Measurements from ENCODE around the gene TAF3. TPM values are rescaled to one million over a fixed set of nuclear protein-coding genes. Genes with fewer than 3 reads are reported as not detected.

Gene TAF3
- total RNA-seq, 1 donor from 2014 or later, result 4.8 TPM

DNA sequence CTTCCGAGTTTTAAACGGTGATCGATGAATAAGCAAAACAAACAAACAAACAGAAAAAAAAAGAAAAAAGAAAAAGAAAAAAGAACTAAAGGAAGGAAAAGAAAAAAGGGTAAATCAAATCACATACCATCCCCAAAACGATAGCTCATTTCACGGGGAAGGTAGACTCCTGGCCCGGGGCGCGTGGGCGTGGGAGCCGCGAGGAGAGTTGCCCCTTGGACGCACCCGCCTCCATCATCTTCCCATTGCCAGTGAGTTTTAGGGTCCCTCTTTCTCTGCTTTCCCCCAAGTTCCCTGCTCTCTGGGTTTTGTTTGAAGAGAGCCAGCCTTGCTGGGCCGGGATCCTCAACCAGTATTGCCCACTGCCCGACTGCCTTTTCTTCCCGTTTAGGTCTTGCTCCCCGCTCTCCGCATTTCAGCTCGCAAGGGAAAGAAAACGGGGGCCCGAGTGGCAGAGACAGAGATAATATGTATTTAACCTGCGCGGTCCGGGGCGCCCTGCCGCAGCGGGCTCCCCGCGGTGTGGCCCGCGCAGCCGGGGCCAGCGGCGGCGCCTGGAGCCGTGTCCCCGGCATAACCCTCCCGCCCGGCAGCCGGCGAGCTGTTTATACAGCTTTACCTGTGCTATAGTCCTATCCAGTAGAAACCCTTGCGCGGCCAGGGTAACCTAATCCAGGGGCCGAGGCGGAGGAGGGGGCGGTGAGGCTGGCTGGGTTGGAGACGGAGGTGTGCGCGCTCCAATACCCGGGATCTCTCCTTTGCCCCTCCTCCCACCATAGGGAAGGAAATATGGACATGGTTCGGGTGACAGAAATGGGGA, 230.9 kb downstream of the TAF3 start:
- no peak for TF ChIP-seq CTCF (IDR thresholded peaks at IDR 0.05; ENCODE audit: insufficient read depth, low read length, poor library complexity, severe bottlenecking)
- no peak for DNase-seq (ENCODE audit: low read depth)
- Histone ChIP-seq H3K27me3 (ENCODE audit: control insufficient read depth, insufficient read depth, low read length) (peaks cover 97% of the 10 kb centered on the region), H3K4me3 (ENCODE audit: low read depth, low read length) (peak overlapping the region; percentile 31), H3K36me3 (ENCODE audit: control insufficient read depth, insufficient read depth, low read length) (no peaks in the 10 kb centered on the region)

DNA sequence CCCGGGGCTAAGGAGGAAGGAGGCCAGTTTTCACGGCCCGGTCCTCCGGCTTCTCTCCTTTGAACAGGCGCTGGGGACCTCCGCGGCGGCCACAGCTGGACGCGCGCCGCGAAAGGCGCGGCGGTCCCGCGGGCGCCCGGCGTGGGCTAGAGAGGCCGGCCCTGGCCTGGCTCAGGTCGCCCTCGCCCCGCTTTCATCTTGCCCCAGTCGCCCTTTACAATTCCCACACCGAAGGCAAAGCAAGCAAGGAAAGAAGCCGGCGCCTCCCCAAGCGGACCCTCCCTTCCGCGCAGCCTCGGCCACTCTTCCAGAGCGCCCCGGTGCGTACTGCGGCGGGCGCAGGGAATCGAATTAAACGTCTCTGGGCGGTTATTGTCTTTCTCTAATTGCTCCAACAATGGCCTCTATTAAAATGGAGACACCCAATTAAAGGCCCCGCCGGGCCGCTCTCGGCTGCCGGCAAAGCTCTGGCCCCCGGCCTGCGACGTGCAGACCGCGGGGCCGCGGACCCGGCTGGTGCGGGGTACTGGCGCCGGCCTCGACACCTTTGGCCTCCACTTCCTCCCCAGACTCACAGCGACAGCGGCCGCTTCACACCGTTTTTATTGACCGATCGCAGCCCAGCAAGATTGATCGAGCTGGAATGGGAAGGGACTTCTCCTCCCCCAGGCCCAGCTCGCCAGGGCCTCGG, 231.7 kb downstream of the TAF3 start:
- no peak for TF ChIP-seq CTCF (IDR thresholded peaks at IDR 0.05; ENCODE audit: insufficient read depth, low read length, poor library complexity, severe bottlenecking)
- H3K36me3 ChIP-seq (ENCODE audit: control insufficient read depth, insufficient read depth, low read length), result no peaks in the 10 kb centered on the region
- peak overlapping the region; percentile 31 for H3K4me3 ChIP-seq (ENCODE audit: low read depth, low read length)
- peaks cover 95% of the 10 kb centered on the region for H3K27me3 ChIP-seq (ENCODE audit: control insufficient read depth, insufficient read depth, low read length)
- no peak for DNase-seq (ENCODE audit: low read depth)

GRCh38 chr10:8050556-8051108, 232.3 kb downstream of the TAF3 start:
- peak overlapping the region; percentile 31 for H3K4me3 ChIP-seq (ENCODE audit: low read depth, low read length)
- peaks cover 95% of the 10 kb centered on the region for H3K27me3 ChIP-seq (ENCODE audit: control insufficient read depth, insufficient read depth, low read length)
- TF ChIP-seq CTCF (IDR thresholded peaks at IDR 0.05; ENCODE audit: insufficient read depth, low read length, poor library complexity, severe bottlenecking), result no peak
- no peaks in the 10 kb centered on the region for H3K36me3 ChIP-seq (ENCODE audit: control insufficient read depth, insufficient read depth, low read length)
- DNase-seq (ENCODE audit: low read depth), result no peak

DNA sequence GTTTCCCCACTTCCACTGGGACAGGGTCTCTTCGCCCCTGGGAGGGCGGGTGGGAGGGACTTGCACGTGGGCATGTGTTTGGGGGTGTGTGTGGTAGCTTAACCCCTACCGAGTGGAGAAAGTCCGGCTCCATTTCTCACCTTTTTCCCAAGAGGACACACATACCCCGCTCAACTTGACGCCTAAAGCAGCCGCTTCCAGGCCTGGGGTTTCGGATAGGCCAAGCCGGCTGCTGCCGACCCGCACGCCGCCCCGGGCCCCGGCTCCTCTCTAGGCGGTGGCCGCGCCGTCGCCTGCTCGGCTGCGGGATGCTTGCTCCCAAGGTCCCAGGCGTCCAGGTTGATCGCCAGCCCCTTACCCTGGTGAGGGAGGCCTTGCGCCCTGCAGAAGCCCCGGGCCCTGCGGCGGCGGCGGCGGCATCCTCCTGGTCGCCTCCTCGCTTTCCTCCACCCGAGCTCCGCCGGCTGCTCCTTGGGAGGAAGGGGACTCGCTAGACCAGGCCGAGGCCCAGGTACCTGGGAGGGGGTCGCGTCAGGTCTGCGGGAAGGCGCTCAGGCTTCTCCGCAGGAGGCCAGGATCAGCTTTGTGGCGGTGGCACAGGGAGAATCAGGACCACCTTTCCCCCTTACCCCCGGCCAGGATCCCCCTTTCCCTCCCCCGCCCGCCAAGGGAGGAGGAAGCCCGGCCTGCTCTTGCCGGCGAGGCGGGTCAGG, 233.0 kb downstream of the TAF3 start:
- no peak for DNase-seq (ENCODE audit: low read depth)
- Histone ChIP-seq H3K36me3 (ENCODE audit: control insufficient read depth, insufficient read depth, low read length) (no peaks in the 10 kb centered on the region), H3K4me3 (ENCODE audit: low read depth, low read length) (peak overlapping the region; percentile 31), H3K27me3 (ENCODE audit: control insufficient read depth, insufficient read depth, low read length) (peaks cover 94% of the 10 kb centered on the region)
- no peak for TF ChIP-seq CTCF (IDR thresholded peaks at IDR 0.05; ENCODE audit: insufficient read depth, low read length, poor library complexity, severe bottlenecking)

GRCh38 chr10:8051851-8052257, 233.5 kb downstream of the TAF3 start:
- H3K27me3 ChIP-seq (ENCODE audit: control insufficient read depth, insufficient read depth, low read length), result peaks cover 93% of the 10 kb centered on the region
- H3K36me3 ChIP-seq (ENCODE audit: control insufficient read depth, insufficient read depth, low read length), result no peaks in the 10 kb centered on the region
- no peak for DNase-seq (ENCODE audit: low read depth)
- TF ChIP-seq CTCF (IDR thresholded peaks at IDR 0.05; ENCODE audit: insufficient read depth, low read length, poor library complexity, severe bottlenecking), result no peak
- H3K4me3 ChIP-seq (ENCODE audit: low read depth, low read length), result peak overlapping the region; percentile 31
